HCT116 (cell line): ENCODE measurements around the gene ABCB1. TPM values are rescaled to one million over a fixed set of nuclear protein-coding genes. Genes with fewer than 3 reads are reported as not detected.

Experiments
- ATAC-seq: fragments of 200-7000 bp; cut with Tn5 transposase; 2 replicates; pipeline ENCODE4 v1.9.1; 2020; ENCODE audit warnings: mild to moderate bottlenecking, moderate library complexity
- BruUV-seq: library from RNA; stranded (reverse); fragments of 400-500 nt; replicated peaks from 2 replicates; lab custom pipeline; 2021; lab: Mats Ljungman, UMichigan
- CTCF ChIA-PET: fragments of 300-600 bp; sonication (Branson Sonifier 250); formaldehyde crosslinking; loops from one replicate; lab custom pipeline; 2021; ENCODE audit warnings: antibody characterized with exemption; lab: Charles Lee
- POLR2A ChIA-PET: fragments of 300-600, 350-600 bp; sonication (Branson Sonifier 250); formaldehyde crosslinking; loops from one replicate; lab custom pipeline; 2021; ENCODE audit warnings: antibody characterized with exemption; lab: Charles Lee
- RAD21 ChIA-PET, 2 experiments: fragments of 300-600 bp; sonication (Branson Sonifier 250); formaldehyde crosslinking; loops; one replicate each; lab custom pipeline; 2023; ENCODE audit warnings: low total read pairs in 2 of 2; ENCODE audit not compliant: uncharacterized antibody in 2 of 2, unreplicated experiment in 2 of 2, low non-redundant PET in 1 of 2; lab: Charles Lee
- DNase-seq: peaks from one replicate; pipeline ENCODE4 v3.0.0-alpha.2; 2010; ENCODE audit warnings: low read depth, low spot score
- H2AFZ ChIP-seq: fragments of 200-600 bp; shearing (Covaris generic), sonication (generic); 2 replicates; pipeline ENCODE4 v1.6.1; 2017; ENCODE audit warnings: low read depth, mixed run types, mixed read lengths, antibody characterized with exemption, low read length; ENCODE audit not compliant: poor library complexity, severe bottlenecking
- H3K27ac ChIP-seq: 2 replicates; pipeline ENCODE4 v1.5.1; 2012; ENCODE audit warnings: low read depth, low read length
- H3K27me3 ChIP-seq: fragments of 200-600 bp; sonication (generic); 2 replicates; pipeline ENCODE4 v1.6.1; 2016; ENCODE audit warnings: mixed run types, low read length, mixed read lengths; ENCODE audit not compliant: insufficient read depth
- H3K36me3 ChIP-seq, 2 experiments: fragments of 200-500 bp in 1 of 2; fragments of 200-600 bp in 1 of 2; sonication (Bioruptor generic) in 1 of 2; sonication (generic) in 1 of 2; 2 replicates each; pipeline versions ENCODE4 v1.5.1 to v1.6.1; 2014 to 2016; ENCODE audit warnings: low read length in 2 of 2, inconsistent platforms in 1 of 2, mixed read lengths in 1 of 2, mixed run types in 1 of 2; ENCODE audit not compliant: insufficient read depth in 2 of 2, control insufficient read depth in 1 of 2
- H3K4me1 ChIP-seq, 2 experiments: fragments of 200-600 bp in 1 of 2; sonication (generic) in 1 of 2; 2 replicates each; pipeline versions ENCODE4 v1.5.1 to v1.6.1; 2012 to 2017; ENCODE audit warnings: low read length in 2 of 2, inconsistent platforms in 1 of 2, mild to moderate bottlenecking in 1 of 2, mixed read lengths in 1 of 2, mixed run types in 1 of 2, moderate library complexity in 1 of 2; ENCODE audit not compliant: insufficient read depth in 2 of 2, control insufficient read depth in 1 of 2
- H3K4me2 ChIP-seq: fragments of 200-600 bp; sonication (generic); 2 replicates; pipeline ENCODE4 v1.6.1; 2017; ENCODE audit warnings: mixed run types, low read length, mixed read lengths
- H3K4me3 ChIP-seq, 2 experiments: fragments of 200-600 bp in 1 of 2; sonication (generic) in 1 of 2; replicated peaks in 1 of 2; 2 replicates each; pipeline ENCODE4 v1.5.1; 2011 to 2016; ENCODE audit warnings: low read length in 2 of 2, control low read depth in 1 of 2, low read depth in 1 of 2, mild to moderate bottlenecking in 1 of 2, mixed read lengths in 1 of 2, mixed run types in 1 of 2
- H3K79me2 ChIP-seq: fragments of 200-600 bp; sonication (generic); 2 replicates; pipeline ENCODE4 v1.6.1; 2017; ENCODE audit warnings: mild to moderate bottlenecking, mixed run types, low read length, moderate library complexity, mixed read lengths; ENCODE audit not compliant: insufficient read depth
- H3K9ac ChIP-seq: fragments of 200-600 bp; sonication (generic); 2 replicates; pipeline ENCODE4 v1.6.1; 2016; ENCODE audit warnings: low read length, mixed read lengths
- H3K9me2 ChIP-seq: fragments of 200-600 bp; sonication (generic), shearing (Covaris generic); 2 replicates; pipeline ENCODE4 v1.6.1; 2017; ENCODE audit warnings: mixed run types, mild to moderate bottlenecking, moderate library complexity; ENCODE audit not compliant: insufficient read depth
- H3K9me3 ChIP-seq, 2 experiments: fragments of 200-500 bp in 1 of 2; fragments of 200-600 bp in 1 of 2; sonication (Bioruptor generic) in 1 of 2; sonication (generic) in 1 of 2; 2 replicates each; pipeline ENCODE4 v1.6.1; 2014 to 2017; ENCODE audit warnings: low read length in 2 of 2, mixed read lengths in 2 of 2, inconsistent platforms in 1 of 2, low read depth in 1 of 2, mild to moderate bottlenecking in 1 of 2, mixed run types in 1 of 2, moderate library complexity in 1 of 2; ENCODE audit not compliant: control insufficient read depth in 1 of 2, insufficient read depth in 1 of 2
- H4K20me1 ChIP-seq: fragments of 200-600 bp; sonication (generic), shearing (Covaris generic); 2 replicates; pipeline ENCODE4 v1.6.1; 2017; ENCODE audit warnings: mixed run types, mild to moderate bottlenecking, moderate library complexity; ENCODE audit not compliant: insufficient read depth
- CEBPB ChIP-seq: IDR thresholded peaks from 2 replicates; pipeline ENCODE4 v1.6.1; 2012; ENCODE audit warnings: low read depth
- EGR1 ChIP-seq: IDR thresholded peaks from 2 replicates; pipeline ENCODE4 v1.6.1; 2012; ENCODE audit warnings: low read depth
- ELF1 ChIP-seq: IDR thresholded peaks from 2 replicates; pipeline ENCODE4 v1.6.1; 2012; ENCODE audit warnings: low read depth, borderline replicate concordance
- EZH2phosphoT487 ChIP-seq: fragments of 200-600 bp; IDR thresholded peaks from 2 replicates; pipeline ENCODE4 v1.6.1; 2018; ENCODE audit warnings: antibody characterized with exemption, borderline replicate concordance
- FOSL1 ChIP-seq: IDR thresholded peaks from 2 replicates; pipeline ENCODE4 v1.6.1; 2012; ENCODE audit warnings: low read depth
- JUND ChIP-seq: IDR thresholded peaks from 2 replicates; pipeline ENCODE4 v1.6.1; 2012
- POLR2A ChIP-seq: IDR thresholded peaks from 2 replicates; pipeline ENCODE4 v1.7.0; 2011; ENCODE audit warnings: borderline replicate concordance; ENCODE audit not compliant: insufficient read depth, insufficient read length; ENCODE audit errors: extremely low read depth
- POLR2AphosphoS5 ChIP-seq: IDR thresholded peaks from 2 replicates; pipeline ENCODE4 v1.6.1; 2011; ENCODE audit warnings: mild to moderate bottlenecking, low read depth, low read length, moderate library complexity
- RAD21 ChIP-seq: IDR thresholded peaks from 2 replicates; pipeline ENCODE4 v1.6.1; 2012; ENCODE audit warnings: low read depth, mild to moderate bottlenecking
- SIN3A ChIP-seq: IDR thresholded peaks from 2 replicates; pipeline ENCODE4 v1.6.1; 2012; ENCODE audit warnings: low read depth
- TCF7L2 ChIP-seq: IDR thresholded peaks from 2 replicates; pipeline ENCODE4 v1.7.0; 2011; ENCODE audit warnings: borderline replicate concordance, inconsistent platforms; ENCODE audit not compliant: insufficient read depth, insufficient read length; ENCODE audit errors: extremely low read depth
- ZFX ChIP-seq: fragments of 450-650 bp; IDR thresholded peaks from 2 replicates; pipeline ENCODE4 v1.6.1; 2017
- ZNF274 ChIP-seq: fragments of 200-500 bp; sonication (Bioruptor generic); IDR thresholded peaks from 2 replicates; pipeline ENCODE4 v1.6.1; 2014; ENCODE audit warnings: mild to moderate bottlenecking, low read depth, low read length, inconsistent platforms
- intact Hi-C: fragments of 100-400 bp; cut with micrococcal nuclease; formaldehyde crosslinking; loops from 2 replicates; pipeline ENCODE4 v1.10.0; 2022
- total RNA-seq: library from RNA; stranded (reverse); gene quantifications from one replicate; pipeline ENCODE4 v1.2.1, GENCODE V29; 2021; ENCODE audit not compliant: unreplicated experiment
- TF ChIP-seq, protein P1 (sequence below), 3 experiments: fragments of 200-600 bp in 1 of 3; sonication (generic) in 1 of 3; IDR thresholded peaks in 2 of 3; conservative IDR thresholded peaks in 1 of 3; 2 replicates each; pipeline ENCODE4 v1.5.1; 2012 to 2017; ENCODE audit warnings: low read depth in 2 of 3, low read length in 2 of 3, antibody characterized with exemption in 1 of 3, borderline replicate concordance in 1 of 3, control low read depth in 1 of 3, mild to moderate bottlenecking in 1 of 3, mixed read lengths in 1 of 3, mixed run types in 1 of 3, moderate library complexity in 1 of 3; ENCODE audit not compliant: insufficient read depth in 1 of 3
- TF ChIP-seq, protein P2 (sequence below): IDR thresholded peaks from 2 replicates; pipeline ENCODE4 v1.6.1; 2011; ENCODE audit warnings: mild to moderate bottlenecking, low read length, moderate library complexity; ENCODE audit not compliant: insufficient replicate concordance; ENCODE audit errors: extremely low read depth
- TF ChIP-seq, protein P3 (sequence below): IDR thresholded peaks from 2 replicates; pipeline ENCODE4 v1.6.1; 2012

The ABCB1 gene
- total RNA-seq, 1 experiment from 2014 or later: 1.8 TPM

DNA sequence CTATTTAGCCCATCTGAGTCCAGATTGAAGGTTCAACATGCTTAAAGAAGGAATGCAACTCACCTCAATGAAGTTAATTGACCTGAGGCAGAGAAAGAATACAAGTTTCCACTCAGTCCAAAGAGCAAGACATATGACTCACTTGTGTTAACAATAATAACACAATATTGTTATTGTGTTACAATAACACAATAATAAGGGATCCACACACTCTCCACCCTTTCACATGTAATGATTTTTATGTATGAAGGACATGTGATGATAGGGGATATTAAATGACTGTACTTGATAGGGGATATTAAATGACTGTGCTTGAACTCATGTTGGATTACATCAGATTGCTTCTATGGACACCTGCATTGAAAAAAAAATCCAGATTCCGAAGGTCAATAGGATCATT is 3.6 kb upstream of the ABCB1 start (continued):
- TF ChIP-seq, protein P1, sequence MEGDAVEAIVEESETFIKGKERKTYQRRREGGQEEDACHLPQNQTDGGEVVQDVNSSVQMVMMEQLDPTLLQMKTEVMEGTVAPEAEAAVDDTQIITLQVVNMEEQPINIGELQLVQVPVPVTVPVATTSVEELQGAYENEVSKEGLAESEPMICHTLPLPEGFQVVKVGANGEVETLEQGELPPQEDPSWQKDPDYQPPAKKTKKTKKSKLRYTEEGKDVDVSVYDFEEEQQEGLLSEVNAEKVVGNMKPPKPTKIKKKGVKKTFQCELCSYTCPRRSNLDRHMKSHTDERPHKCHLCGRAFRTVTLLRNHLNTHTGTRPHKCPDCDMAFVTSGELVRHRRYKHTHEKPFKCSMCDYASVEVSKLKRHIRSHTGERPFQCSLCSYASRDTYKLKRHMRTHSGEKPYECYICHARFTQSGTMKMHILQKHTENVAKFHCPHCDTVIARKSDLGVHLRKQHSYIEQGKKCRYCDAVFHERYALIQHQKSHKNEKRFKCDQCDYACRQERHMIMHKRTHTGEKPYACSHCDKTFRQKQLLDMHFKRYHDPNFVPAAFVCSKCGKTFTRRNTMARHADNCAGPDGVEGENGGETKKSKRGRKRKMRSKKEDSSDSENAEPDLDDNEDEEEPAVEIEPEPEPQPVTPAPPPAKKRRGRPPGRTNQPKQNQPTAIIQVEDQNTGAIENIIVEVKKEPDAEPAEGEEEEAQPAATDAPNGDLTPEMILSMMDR (IDR thresholded peaks at IDR 0.05 in 2 of 3, conservative IDR thresholded peaks at IDR 0.05 in 1 of 3; ENCODE audit: borderline replicate concordance in 1 of 3, insufficient read depth in 1 of 3, low read depth in 2 of 3, low read length in 2 of 3): no peak

DNA sequence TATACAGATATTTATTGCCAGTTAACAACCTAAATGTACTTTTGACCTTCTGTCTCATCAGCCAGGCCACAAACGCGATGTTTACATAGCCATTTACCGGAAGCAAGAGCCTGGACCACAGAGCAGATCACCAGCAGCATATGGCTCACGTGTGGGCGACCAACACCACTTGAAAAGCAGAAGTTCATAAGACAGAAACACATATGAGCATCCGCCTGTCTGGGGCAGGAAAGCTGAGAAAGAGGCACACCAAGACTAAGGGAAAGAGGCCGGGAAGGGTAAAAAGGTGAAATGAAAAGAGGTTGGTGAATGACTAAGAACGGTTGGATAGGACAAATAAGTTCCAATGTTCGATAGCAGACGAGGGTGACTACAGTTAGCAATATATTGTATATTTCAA is 1.3 kb downstream of the ABCB1 start:
- RAD21 ChIA-PET: no interaction called here
- intact Hi-C loops: no loop called here
- no peak for ATAC-seq
- H3K79me2 ChIP-seq: no peaks in the 10 kb centered on the region
- H3K27me3 ChIP-seq: no peaks in the 10 kb centered on the region
- POLR2A ChIA-PET: no interaction called here
- no peaks in the 10 kb centered on the region for H4K20me1 ChIP-seq
- CTCF ChIA-PET: no interaction called here
- no TSS peak for BruUV-seq
- H3K9me3 ChIP-seq: no peaks in the 10 kb centered on the region
- no peak overlapping the region for H3K4me2 ChIP-seq
- H3K9ac ChIP-seq: no peak overlapping the region
- no peaks in the 10 kb centered on the region for H3K36me3 ChIP-seq
- H3K4me3 ChIP-seq: no peak overlapping the region
- TF ChIP-seq JUND (no peak), EZH2phosphoT487 (no peak), RAD21 (no peak), ELF1 (no peak), ZNF274 (no peak), SIN3A (no peak), ZFX (no peak), CEBPB (no peak), POLR2AphosphoS5 (no peak), POLR2A (no peak), FOSL1 (no peak), TCF7L2 (no peak), EGR1 (no peak)
- TF ChIP-seq, protein P2, sequence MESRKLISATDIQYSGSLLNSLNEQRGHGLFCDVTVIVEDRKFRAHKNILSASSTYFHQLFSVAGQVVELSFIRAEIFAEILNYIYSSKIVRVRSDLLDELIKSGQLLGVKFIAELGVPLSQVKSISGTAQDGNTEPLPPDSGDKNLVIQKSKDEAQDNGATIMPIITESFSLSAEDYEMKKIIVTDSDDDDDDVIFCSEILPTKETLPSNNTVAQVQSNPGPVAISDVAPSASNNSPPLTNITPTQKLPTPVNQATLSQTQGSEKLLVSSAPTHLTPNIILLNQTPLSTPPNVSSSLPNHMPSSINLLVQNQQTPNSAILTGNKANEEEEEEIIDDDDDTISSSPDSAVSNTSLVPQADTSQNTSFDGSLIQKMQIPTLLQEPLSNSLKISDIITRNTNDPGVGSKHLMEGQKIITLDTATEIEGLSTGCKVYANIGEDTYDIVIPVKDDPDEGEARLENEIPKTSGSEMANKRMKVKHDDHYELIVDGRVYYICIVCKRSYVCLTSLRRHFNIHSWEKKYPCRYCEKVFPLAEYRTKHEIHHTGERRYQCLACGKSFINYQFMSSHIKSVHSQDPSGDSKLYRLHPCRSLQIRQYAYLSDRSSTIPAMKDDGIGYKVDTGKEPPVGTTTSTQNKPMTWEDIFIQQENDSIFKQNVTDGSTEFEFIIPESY: no peak
- TF ChIP-seq, protein P3, sequence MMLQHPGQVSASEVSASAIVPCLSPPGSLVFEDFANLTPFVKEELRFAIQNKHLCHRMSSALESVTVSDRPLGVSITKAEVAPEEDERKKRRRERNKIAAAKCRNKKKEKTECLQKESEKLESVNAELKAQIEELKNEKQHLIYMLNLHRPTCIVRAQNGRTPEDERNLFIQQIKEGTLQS: no peak
- TF ChIP-seq, protein P1 (IDR thresholded peaks at IDR 0.05 in 2 of 3, conservative IDR thresholded peaks at IDR 0.05 in 1 of 3; ENCODE audit: borderline replicate concordance in 1 of 3, insufficient read depth in 1 of 3, low read depth in 2 of 3, low read length in 2 of 3): no peak
- no peaks in the 10 kb centered on the region for H3K9me2 ChIP-seq
- no peak overlapping the region for H3K27ac ChIP-seq
- DNase-seq: no peak
- H2AFZ ChIP-seq: no peak overlapping the region
- H3K4me1 ChIP-seq: no peaks in the 10 kb centered on the region; a peak in 1 of 4 replicates
